Activated CD8-positive, alpha-beta T cell treated with anti-CD3 and anti-CD28 coated beads for 36 hours (primary cell): ENCODE data around the gene SHC4. TPM values are rescaled to one million over a fixed set of nuclear protein-coding genes. Genes with fewer than 3 reads are reported as not detected.
A peak's percentile ranks its signal among the peaks of the same experiment; 100 is the strongest.

Source experiments
- ATAC-seq: fragments of 200-7000 bp; cut with Tn5 transposase; one replicate; pipeline ENCODE4 v1.10.0; 2021; ENCODE audit warnings: mild to moderate bottlenecking, moderate library complexity
- CTCF ChIA-PET: fragments of 350-600 bp; sonication (Branson Sonifier 250); formaldehyde crosslinking; loops from one replicate; lab custom pipeline; 2021; ENCODE audit warnings: antibody characterized with exemption; lab: Charles Lee
- POLR2A ChIA-PET: fragments of 350-600 bp; sonication (Branson Sonifier 250); formaldehyde crosslinking; loops from one replicate; lab custom pipeline; 2021; ENCODE audit warnings: antibody characterized with exemption; lab: Charles Lee
- DNase-seq: peaks from one replicate; pipeline ENCODE4 v3.0.0-alpha.2; 2020
- H3K27ac Mint-ChIP-seq: one replicate; pipeline ENCODE4 v1.8.0; 2021; ENCODE audit warnings: mild to moderate bottlenecking, mixed read lengths
- H3K27me3 Mint-ChIP-seq: one replicate; pipeline ENCODE4 v1.8.0; 2021; ENCODE audit warnings: mixed read lengths
- H3K36me3 Mint-ChIP-seq: one replicate; pipeline ENCODE4 v1.8.0; 2021; ENCODE audit warnings: low read depth, mixed read lengths
- H3K4me1 Mint-ChIP-seq: one replicate; pipeline ENCODE4 v1.8.0; 2021; ENCODE audit warnings: low read depth, mixed read lengths
- H3K4me3 Mint-ChIP-seq: one replicate; pipeline ENCODE4 v1.8.0; 2021; ENCODE audit warnings: mild to moderate bottlenecking, moderate library complexity, mixed read lengths
- H3K9me3 Mint-ChIP-seq: one replicate; pipeline ENCODE4 v1.8.0; 2021; ENCODE audit warnings: mixed read lengths
- intact Hi-C: fragments of 100-400 bp; cut with micrococcal nuclease; formaldehyde crosslinking; loops from one replicate; pipeline ENCODE4 v1.10.0; 2022
- total RNA-seq, 2 experiments: library from RNA; stranded (reverse); gene quantifications; one replicate each; pipeline ENCODE4 v1.2.3, GENCODE V29; 2021
- TF ChIP-seq, protein P1 (sequence below): fragments of 200-600 bp; IDR thresholded peaks from one replicate; pipeline ENCODE4 v1.8.0; 2022; ENCODE audit warnings: antibody characterized with exemption, mild to moderate bottlenecking

The SHC4 gene
- total RNA-seq, 2 experiments from 2014 or later = 2.5 TPM

DNA sequence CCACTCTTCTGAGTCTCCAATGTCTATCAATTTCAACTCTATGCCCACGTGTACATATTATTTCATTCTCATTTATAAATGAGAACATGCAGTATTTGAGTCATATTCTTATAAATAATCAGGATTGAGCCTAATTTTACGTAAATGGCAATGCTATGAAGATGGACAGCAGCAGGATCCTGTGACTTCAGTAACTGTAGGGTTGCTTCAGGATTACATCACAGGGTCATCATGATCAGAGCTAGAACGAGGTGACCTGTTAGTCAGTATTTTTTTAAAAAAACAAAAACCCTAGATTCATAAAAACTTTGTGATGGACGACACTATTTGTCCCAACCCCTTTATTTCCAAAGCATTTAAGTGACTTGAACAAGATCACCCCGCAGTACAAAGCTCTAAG lies 21.8 kb downstream of the SHC4 start:
- no peak for DNase-seq
- CTCF ChIA-PET = interaction anchor here (0.7 to 2.8 kb wide), 3 partner anchors 27 to 35 kb away, joined by 3 to 9 read pairs (median 3); no protein-coding TSS in a partner anchor
- Mint-ChIP-seq H3K9me3 (no peaks in the 10 kb centered on the region), H3K36me3 (no peaks in the 10 kb centered on the region), H3K4me3 (no peak overlapping the region), H3K27me3 (peaks cover 20% of the 10 kb centered on the region), H3K27ac (no peak overlapping the region), H3K4me1 (peaks cover 26% of the 10 kb centered on the region)
- intact Hi-C loops = no loop called here
- no peak for ATAC-seq
- TF ChIP-seq, protein P1, sequence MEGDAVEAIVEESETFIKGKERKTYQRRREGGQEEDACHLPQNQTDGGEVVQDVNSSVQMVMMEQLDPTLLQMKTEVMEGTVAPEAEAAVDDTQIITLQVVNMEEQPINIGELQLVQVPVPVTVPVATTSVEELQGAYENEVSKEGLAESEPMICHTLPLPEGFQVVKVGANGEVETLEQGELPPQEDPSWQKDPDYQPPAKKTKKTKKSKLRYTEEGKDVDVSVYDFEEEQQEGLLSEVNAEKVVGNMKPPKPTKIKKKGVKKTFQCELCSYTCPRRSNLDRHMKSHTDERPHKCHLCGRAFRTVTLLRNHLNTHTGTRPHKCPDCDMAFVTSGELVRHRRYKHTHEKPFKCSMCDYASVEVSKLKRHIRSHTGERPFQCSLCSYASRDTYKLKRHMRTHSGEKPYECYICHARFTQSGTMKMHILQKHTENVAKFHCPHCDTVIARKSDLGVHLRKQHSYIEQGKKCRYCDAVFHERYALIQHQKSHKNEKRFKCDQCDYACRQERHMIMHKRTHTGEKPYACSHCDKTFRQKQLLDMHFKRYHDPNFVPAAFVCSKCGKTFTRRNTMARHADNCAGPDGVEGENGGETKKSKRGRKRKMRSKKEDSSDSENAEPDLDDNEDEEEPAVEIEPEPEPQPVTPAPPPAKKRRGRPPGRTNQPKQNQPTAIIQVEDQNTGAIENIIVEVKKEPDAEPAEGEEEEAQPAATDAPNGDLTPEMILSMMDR = no peak
- POLR2A ChIA-PET = interaction anchor here (1.0 kb wide), 1 partner anchor 23 kb away, joined by 4 read pairs; no protein-coding TSS in a partner anchor

DNA sequence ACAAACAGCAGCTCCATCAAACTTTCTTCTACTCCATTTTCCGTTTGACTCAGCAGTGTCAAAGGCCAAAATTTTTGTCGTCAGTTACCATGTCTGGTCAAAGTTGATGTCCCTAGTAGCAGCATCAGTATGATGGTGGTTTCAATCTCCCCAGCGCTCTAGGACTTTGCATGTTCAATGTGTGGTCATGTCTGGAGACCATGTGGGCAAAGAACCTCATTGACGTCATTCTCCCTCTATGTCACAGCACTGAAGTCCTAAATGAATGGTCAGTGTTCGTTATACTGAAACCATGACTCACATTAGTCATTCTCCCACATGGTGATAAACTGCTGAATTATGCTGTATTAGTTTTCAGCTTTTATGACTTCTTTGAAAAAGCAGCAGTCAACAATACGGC lies 23.2 kb downstream of the SHC4 start:
- TF ChIP-seq, protein P1 = no peak
- Mint-ChIP-seq H3K4me3 (no peak overlapping the region), H3K27ac (peak overlapping the region; percentile 46), H3K4me1 (peaks cover 16% of the 10 kb centered on the region), H3K9me3 (no peaks in the 10 kb centered on the region), H3K27me3 (peaks cover 24% of the 10 kb centered on the region), H3K36me3 (no peaks in the 10 kb centered on the region)
- ChIA-PET POLR2A (interaction anchor here (1.5 kb wide), 1 partner anchor 14 kb away, joined by 4 read pairs; no protein-coding TSS in a partner anchor), CTCF (interaction anchor here (2.8 kb wide), 1 partner anchor 34 kb away, joined by 9 read pairs; no protein-coding TSS in a partner anchor)
- DNase-seq (peak; percentile 56), ATAC-seq (peak; percentile 90)
- intact Hi-C loops = no loop called here

DNA sequence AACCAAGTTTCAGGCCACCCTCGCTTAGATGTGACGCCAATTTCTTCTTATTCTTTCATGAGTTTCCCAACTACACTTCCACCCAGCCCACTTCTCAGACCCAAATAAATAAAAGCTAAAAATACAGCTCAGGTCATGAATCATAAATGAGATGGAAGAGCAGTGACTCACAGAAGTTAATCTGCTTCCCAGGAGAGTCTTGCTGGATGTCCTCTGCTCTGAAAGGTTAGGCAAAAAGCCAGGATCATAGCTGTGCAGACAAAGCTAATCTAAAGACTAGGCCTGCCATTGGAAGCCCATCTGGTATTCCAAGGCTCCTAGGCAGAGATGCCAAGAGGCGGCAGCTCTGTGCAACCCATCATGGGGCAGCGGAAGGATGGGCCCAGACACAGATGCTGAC lies 24.1 kb downstream of the SHC4 start:
- Mint-ChIP-seq H3K36me3 (no peaks in the 10 kb centered on the region), H3K9me3 (no peaks in the 10 kb centered on the region), H3K4me3 (no peak overlapping the region), H3K4me1 (peaks cover 12% of the 10 kb centered on the region), H3K27ac (no peak overlapping the region), H3K27me3 (peaks cover 31% of the 10 kb centered on the region)
- TF ChIP-seq, protein P1 = no peak
- no peak for DNase-seq
- intact Hi-C loops = no loop called here
- no peak for ATAC-seq
- CTCF ChIA-PET = interaction anchor here (1.0 to 1.8 kb wide), 2 partner anchors 25 to 36 kb away, joined by 3 to 7 read pairs; no protein-coding TSS in a partner anchor
- POLR2A ChIA-PET = interaction anchor here (0.9 to 1.5 kb wide), 3 partner anchors 15 to 1179 kb away, joined by 3 to 4 read pairs (median 3); partner anchors contain the start of gene ATP8B4

DNA sequence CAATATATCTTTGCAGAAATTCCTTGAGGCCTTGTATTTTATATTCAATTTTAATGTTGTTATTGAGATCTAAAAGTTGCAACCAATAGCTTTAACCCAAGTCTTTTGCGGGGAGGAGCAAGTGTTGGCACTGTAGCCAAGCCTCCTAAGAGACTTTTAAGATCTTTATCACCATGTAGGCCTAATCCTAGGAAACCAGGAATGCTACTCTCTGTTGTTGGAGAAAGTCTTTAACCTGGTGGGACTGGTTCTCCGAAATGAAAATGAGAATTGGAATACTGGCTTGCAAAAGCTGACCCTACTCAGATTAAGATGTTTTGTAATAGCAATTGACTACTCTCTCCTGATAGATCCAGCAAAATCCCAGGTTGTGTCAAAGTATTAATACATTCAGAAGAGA lies 25.8 kb downstream of the SHC4 start:
- intact Hi-C loops = no loop called here
- H3K4me1 Mint-ChIP-seq = peaks cover 12% of the 10 kb centered on the region
- CTCF ChIA-PET = interaction anchor here (2.0 kb wide), 1 partner anchor 38 kb away, joined by 4 read pairs; no protein-coding TSS in a partner anchor

DNA sequence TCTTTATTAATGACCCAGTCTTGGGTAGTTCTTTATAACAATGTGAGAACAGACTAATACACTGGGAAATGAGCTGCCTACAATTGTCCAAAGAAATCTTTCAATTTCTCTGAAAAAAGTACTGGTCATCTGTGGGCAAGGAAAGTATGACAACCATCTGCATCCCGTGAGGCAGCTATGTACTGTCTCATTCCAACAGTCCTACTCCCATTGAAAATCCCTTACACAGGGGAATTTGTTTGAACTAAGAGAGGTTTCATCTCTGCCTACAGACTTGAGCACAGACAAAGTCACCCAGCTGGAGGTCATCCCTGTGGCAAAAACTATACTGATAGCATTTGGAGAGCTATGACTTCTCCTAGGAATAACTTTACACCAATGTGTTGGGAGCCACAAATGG lies 27.1 kb downstream of the SHC4 start:
- TF ChIP-seq, protein P1 = no peak
- Mint-ChIP-seq H3K27ac (no peak overlapping the region), H3K4me1 (peaks cover 12% of the 10 kb centered on the region), H3K36me3 (no peaks in the 10 kb centered on the region), H3K4me3 (no peak overlapping the region), H3K9me3 (no peaks in the 10 kb centered on the region), H3K27me3 (peaks cover 27% of the 10 kb centered on the region)
- ChIA-PET CTCF (interaction anchor here (2.0 kb wide), 1 partner anchor 39 kb away, joined by 4 read pairs; no protein-coding TSS in a partner anchor), POLR2A (interaction anchor here (1.2 kb wide), 1 partner anchor 58 kb away, joined by 3 read pairs; no protein-coding TSS in a partner anchor)
- ATAC-seq (no peak), DNase-seq (no peak)
- intact Hi-C loops = no loop called here

More for the DNA sequence above, 25.8 kb downstream of the SHC4 start:
- Mint-ChIP-seq H3K27ac (no peak overlapping the region), H3K9me3 (no peaks in the 10 kb centered on the region), H3K36me3 (no peaks in the 10 kb centered on the region), H3K27me3 (peaks cover 25% of the 10 kb centered on the region), H3K4me3 (no peak overlapping the region)
- no peak for ATAC-seq
- DNase-seq = no peak
- POLR2A ChIA-PET = no interaction called here
- TF ChIP-seq, protein P1 = no peak
